ENCODE results near the gene RUNX2.

RUNX2 gene

DNA sequence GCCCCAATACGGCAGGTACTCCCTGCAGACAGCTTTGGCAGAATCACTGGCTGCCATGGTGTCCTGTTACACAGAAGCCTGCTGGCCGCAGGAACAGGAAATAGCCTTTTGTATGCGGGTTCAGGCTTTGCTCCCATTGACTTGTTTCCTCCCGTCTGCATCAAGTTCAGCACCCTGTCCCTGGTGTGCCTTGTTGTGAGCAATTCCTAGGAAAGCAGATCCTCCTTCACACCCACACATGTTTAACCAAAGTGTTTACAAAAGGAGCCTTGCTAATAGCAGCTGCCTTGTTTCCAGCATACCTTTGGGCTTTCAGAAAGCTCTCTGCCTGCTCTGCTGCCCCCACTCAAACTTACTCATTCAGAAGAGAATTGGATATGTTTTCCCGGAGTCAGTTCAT lies 176.8 kb downstream of the RUNX2 start:
- peak; percentile 86 for FAIRE-seq
- peak; percentile 63 for DNase-seq (ENCODE audit: insufficient read length, low spot score)

DNA sequence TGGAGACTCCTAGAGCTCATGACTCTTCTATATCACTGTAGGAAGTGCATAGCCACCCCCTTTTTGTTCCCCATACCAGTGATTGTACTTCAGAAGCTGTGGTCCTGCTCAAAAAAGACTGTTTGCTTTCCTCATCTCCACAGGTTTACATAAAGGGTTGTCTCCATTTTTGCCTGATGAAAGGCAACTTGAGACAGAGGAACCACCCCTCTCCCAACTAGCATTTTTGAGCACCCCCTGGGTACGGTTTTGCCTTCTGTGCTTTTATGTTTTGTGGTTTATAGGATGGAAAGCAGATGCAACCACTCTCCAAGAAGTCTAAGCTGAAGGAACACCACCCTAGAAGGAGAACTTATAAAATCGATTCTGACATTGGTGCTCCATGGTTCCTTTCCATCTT lies 177.3 kb downstream of the RUNX2 start:
- FAIRE-seq (peak; percentile 31), DNase-seq (ENCODE audit: insufficient read length, low spot score) (no peak)

DNA sequence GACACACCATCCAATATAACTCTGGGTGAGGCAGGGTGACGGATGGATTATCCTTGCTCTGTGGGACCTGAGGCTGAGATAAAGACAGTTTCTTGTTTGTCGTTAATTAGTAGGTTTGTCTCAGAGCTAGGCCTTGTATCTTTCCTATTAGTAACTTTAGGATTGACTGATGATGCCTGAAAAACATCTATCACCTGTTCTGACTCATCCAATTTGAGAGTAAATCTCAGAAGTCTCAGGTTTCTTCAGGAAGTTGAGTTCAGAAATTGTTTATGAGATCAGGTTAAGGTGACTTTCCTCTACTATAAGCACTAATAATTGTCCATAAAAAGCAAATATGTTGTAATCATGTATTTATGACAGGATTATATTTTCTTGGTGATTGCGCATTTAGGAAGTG lies 179.1 kb downstream of the RUNX2 start:
- DNase-seq (ENCODE audit: insufficient read length, low spot score) (no peak), FAIRE-seq (no peak)

DNA sequence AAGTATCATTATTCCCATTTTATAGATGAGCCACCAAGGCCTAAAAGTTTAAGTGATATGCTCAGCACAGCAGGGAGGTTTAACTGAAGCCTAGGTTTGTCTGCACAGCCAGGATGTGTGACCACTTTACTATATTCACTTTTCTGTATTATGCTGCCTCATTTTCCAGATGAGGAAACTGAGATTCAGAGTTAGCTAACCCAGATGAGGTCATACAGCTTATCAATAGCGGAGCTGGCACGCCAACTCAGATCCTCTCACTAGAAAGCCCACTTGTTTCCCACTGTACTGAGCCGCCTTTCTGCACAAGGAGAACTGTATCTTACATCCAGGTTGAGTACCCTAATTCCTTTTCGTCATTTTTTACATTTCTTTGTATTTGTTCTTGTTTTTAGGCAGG lies 181.3 kb downstream of the RUNX2 start:
- no peak for DNase-seq (ENCODE audit: insufficient read length, low spot score)
- no peak for FAIRE-seq

DNA sequence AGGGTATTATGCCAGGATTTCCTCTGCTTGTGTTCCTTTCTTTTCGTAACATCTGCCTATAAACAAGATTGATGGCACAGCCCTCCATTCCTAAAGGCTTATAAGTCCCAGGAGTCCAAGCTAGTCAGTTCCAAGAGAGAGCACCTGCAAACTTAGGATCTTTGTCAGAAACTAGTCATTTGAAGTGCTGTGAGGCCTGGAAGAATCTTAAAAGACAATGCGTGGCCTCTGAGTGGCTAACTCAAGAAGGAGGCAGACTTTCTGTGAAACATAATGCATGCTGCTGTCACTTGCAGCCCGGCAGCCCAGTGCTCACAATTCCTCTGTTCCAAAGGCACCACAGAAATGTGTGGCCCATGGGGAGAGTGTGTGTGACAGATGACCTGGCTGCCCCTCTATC lies 184.6 kb downstream of the RUNX2 start:
- no peak for FAIRE-seq
- no peak for DNase-seq (ENCODE audit: insufficient read length, low spot score)

DNA sequence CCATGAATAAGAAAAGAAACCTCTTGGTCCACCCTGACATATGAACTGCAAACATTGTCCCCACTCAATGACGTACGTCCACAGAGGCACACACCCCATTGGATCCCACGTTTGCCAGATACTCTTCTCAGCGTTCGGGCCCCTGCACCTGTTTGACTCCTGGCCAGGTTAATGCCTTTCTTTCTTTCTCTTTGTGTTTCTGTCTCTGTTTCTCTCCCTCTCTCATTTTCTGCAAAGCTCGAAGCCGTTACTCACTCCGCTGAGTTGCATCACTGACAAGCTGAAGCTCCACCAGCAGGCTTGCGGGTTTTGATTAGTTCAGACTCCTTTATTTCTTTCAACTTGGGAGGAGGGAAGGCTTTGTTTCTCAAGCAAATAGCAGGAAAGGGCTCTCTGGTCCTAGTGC lies 185.1 kb downstream of the RUNX2 start:
- FAIRE-seq (no peak), DNase-seq (ENCODE audit: insufficient read length, low spot score) (no peak)

DNA sequence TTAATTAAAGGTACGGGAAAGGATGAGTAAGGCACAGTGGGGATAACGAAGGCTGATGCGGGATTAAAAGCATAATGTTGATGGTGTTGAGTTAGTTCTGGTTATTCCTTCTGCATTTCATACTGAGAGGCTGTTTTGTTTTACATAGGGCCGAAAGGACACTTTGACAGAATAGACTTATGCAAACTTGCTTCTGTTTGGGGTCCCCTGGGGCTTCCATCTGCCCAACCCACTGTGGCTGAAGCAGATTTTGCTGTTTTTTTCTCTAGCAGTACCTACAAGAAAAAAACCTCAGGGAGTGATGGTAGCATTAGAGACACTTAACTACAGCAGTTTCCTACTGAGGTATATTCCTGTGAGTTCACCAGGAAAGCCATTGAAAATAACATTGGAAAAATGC lies 185.7 kb downstream of the RUNX2 start:
- DNase-seq (ENCODE audit: insufficient read length, low spot score) (no peak), FAIRE-seq (no peak)

DNA sequence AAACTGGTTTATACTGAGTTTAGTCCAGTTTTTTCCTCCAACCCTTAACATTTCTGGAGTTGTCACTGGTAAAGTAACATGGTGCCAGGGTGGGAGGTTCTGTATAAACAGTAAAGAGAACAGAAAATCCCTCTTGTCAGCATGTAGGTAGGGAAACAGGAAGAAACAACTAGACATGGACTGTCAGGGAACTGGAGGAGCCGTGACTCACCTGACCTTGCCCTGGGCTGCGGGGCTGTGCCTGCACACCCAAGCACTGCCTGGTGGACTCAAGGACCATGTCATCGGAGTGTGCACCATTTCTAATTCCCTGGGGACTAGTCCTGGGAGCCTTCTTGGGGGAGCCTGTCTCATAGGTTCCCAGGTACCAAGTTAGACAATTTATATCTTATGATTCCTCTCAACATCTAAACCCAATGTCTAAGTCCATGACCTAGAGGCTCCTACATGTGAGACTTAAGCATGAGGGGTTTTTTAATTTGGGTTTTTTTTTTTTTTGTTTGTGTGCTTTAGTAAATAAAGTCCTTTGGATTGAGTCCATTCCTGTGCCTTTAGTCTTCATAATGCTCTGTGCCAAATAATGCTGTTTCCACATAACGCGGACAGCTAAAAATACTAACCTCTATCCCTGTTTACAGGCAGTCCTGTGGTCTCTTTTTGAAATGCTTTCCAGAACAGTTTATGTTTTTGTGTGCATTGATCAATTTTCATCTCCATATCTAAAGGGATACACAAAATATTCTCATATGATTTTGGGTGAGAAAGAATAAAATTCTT lies 186.5 kb downstream of the RUNX2 start:
- DNase-seq (ENCODE audit: insufficient read length, low spot score): no peak

DNA sequence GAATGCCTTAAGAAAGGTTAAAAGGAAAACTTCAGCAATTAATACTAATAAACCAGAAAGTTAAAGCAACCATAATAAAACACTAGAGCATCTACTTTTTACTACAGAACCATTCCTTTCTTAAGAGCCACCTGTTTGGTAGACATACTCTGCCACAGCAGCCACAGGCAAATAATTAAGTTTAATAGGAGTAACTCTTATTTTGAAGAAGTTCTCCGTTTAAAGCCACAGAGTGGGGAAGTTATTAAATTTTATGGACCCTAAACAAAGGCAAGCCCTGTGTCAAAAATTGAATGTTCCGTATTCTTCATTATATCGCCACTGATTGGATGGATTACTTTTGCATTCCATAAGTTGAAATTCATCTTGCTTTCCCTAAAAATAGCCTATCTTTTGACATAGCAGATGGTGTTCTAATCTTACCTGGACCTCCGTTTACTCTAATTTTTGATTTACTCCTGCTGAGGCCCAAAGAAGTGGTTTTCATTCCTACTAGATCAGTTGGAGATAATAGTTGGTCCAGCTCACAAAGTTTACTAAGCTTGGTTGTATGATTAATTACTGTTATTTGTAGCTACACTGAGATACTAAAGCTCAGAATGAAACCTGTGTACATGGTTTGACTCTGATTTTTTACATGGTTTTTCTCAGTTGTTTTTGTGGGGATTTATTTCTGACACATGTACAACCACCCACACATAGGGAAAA lies 190.0 kb downstream of the RUNX2 start:
- FAIRE-seq (no peak), DNase-seq (ENCODE audit: insufficient read length, low spot score) (no peak)

More for the DNA sequence above, 186.5 kb downstream of the RUNX2 start:
- FAIRE-seq: no peak

DNA sequence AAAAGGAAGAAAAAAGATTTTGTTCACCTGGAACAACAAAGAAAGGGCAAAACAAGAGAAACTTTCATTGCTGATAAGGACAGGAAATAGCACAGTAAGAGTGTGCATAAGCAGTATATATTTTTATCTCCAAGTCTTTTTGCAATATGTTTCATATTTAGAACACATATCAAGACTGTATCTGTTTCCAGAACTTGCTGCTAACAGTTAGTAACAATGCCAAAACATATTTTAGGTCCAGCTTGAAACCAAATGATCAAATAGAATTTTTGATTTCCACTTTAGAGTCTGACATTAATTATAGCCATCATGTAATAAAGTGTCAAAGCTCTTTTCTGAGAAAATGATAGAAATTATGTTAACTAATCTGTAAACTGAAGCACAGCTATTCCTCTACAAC lies 193.1 kb downstream of the RUNX2 start:
- DNase-seq (ENCODE audit: insufficient read length, low spot score): no peak
- FAIRE-seq: no peak

DNA sequence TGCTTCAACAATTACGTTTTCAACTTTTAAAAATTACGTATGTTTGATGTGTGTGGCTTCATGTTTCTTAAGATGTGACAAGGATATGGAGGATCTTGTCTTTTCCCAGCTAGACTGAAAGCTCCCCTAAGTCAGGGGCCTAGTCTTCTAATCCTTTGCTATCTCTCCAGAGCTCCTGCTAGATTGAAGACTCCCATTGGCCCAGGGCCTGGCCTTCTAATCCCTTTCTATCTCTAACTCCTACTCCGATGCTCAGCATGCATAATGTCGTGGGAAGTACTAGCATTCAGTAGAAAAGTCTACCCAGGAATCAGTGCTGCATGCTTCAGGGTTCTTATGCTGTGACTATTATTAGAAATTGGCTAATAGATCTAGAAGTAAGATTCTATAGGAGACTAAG lies 194.4 kb downstream of the RUNX2 start:
- FAIRE-seq: no peak

DNA sequence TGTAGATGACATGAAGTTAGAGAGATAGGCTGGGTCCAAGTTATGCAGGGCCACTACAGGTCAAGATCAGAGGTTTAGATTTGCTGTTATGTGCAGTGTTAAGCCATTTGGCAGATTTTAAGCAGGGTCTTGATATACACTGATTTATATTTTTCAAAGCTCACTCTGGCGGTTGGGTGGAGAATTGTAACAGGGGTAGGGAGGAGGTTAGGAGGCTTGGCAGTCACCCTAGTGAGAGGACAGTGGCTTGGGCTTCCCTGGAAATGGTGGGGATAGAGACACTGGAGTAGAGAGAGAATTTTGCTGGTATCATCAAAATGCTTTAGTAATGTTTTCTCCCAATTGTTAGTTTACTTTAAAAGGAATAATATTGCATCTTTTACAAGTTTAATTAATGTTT lies 199.1 kb downstream of the RUNX2 start:
- no peak for FAIRE-seq
- no peak for DNase-seq (ENCODE audit: insufficient read length, low spot score)

More for the DNA sequence above, 194.4 kb downstream of the RUNX2 start:
- no peak for DNase-seq (ENCODE audit: insufficient read length, low spot score)

DNA sequence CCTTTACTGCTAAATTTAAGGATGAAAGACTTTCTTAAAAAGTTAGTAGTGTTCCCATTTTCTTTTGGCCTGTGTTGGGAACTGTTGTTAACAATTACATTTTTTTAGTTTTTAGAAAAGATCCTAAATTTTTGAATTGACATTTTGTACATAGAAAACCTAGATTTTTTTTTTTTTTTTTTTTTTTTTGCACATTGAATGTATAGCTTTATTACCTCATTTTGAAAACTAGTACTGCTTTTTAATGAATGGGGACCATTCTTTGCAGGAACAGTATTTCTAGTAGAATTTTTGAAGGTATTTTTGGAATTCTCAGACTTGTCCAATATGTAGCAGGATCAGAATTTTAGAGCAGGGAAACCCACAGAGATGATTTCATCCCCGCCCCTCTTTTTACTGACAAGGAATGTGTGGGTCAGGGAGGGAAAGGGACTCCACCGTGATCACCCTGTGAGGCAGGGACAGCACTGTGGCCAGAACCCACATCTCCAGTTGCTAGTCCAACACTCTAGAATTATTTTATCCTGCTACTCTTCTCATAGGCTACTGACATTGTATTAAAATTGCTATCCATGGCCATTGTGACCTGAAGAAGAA lies 204.0 kb downstream of the RUNX2 start:
- FAIRE-seq: no peak
- DNase-seq (ENCODE audit: insufficient read length, low spot score): no peak

DNA sequence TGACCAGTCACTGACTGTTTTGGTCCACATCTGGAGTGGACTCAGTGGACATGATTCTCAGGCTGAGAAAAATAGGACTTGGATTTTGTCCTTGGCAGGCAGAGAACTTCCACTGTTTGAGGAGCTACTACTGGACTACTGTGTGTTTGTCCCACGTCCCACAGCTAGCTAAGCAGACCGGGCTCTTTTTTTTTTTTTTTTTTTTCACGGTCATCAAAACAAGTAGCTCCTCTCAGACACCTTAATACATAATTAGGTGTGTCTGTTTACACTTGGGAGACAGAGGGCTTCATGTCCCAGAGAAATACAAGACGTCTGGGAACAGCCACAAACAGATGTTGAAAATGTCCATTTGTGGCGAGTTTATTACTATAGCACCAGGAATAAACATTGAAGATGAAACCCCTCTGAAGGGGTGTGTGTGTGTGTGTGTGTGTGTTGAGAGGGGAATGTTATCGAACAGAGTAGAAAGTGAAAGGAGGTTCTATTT lies 204.6 kb downstream of the RUNX2 start:
- DNase-seq (ENCODE audit: insufficient read length, low spot score) (no peak), FAIRE-seq (no peak)

DNA sequence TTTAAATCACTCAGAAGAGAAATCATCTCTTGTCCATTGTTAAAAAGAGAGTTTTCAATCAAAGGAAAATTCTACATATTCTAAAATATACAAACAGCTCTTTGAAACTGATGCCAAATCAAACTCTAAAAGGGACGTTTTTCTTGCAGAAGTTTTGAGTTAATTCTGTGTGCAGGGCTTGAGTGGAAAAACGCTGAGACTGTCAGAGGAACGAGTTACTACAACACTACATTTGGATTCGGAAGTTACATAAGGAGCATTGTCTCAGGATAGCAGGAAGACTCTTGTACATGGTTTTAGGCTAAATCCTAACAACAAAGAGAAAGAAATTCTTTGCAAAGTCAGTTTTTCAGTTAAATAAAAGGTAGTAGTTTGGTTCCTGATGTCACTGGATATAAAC lies 205.3 kb downstream of the RUNX2 start:
- DNase-seq (ENCODE audit: insufficient read length, low spot score) (no peak), FAIRE-seq (no peak)

DNA sequence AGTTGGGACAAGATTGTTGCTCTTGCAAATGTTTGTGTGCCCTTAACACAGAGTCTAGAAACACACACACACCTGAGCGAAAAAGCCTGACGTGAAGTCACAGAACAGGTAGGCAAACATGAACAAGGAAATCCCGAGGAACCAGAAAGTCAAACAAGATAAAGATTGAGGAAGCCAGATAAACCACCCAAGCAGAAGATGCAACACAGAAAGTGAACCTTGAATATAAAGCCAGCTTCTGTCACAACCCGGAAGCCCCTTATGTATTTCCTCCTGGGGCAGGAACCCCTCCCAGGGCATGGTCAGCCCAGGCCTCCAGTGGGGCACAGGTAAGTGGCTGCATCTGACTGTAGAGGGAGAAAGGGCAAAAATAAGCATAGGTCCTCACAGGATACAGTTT lies 207.8 kb downstream of the RUNX2 start:
- DNase-seq (ENCODE audit: insufficient read length, low spot score) (no peak), FAIRE-seq (no peak)

DNA sequence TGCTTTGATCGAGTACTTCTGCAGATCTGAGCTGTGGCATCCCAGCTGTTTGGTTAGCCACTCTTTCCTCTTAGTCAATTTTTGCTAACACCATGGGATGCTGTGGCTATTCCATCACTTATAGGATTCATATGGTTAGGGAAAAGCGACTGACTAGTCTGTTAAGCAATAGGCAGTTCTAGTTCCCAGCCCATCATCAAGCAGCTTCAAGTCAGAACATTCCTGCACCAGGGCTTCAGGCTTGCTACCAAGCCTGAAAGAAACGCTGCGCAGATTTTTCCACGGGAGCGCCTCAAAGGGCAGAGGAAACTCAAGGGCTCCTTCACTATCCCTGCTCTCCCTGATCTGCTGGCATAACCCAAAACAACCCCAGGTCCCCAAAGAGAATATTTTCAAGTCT lies 209.4 kb downstream of the RUNX2 start:
- FAIRE-seq (no peak), DNase-seq (ENCODE audit: insufficient read length, low spot score) (no peak)

DNA sequence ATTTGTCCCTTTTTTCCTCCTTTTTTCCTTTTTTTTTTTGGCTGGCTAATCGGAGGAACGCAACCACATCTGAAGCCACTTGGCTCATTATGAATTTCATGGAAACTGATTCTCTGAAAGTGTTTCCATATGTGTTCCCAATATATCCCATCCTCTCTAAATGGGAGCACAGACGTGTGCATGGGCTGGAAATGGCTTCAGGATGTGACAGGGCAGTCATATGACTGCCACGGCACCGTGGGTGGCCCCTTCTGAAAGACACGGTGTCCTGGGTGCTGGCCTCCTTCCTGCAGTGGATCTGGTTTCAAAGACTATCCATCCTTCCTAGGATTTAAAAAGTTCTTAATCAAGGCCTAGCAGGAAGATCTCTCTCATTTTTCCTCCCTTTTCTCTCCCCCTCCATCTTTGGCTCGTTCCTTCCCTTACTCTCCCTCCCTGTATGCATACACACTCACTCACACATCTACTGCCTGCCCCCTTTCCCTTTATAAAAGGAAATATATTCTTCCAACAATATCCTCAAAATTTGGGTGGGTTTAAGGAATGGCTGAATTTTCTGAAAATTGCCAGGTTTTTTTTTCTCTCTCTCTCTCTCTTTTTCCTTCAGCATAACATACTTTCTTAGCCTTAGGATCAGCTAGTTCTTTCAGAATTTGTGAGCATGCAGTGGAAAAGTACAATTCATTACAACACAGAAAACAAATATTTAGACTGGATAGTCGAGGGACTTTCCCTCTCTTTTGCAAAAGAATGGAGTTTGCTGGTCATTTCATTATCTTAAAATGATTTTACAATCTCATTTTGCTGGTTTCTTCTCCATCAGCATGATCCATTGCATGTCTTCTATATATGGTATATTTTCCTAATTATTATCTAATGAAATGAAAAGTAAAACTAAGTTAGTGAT lies 210.8 kb downstream of the RUNX2 start:
- DNase-seq (ENCODE audit: insufficient read length, low spot score) (no peak), FAIRE-seq (no peak)

DNA sequence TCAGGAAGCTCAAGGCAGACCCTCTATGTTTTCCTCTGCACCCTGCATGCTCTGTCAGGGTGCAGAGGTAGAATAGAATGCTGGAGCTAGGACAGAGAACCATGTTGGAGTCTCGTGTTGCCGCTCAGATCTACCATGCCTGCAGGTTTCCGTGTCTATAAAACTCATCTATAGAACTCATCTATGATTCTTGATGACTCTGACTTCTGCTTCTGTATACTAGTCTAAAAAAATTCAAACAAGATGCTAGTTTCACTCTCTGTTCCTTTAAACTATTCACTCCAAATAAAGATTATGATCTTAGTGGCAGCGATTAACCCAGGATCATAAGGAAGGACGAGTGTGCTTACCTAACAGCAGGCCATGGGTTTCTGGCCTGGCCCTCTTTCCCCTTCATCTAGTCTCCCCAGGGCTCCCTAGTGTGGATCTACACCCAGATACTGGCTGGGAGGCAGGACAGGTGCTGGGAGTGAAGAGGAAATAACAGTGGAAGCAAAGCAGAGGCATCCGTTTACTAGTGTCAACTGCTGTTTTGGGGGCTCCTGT lies 212.3 kb downstream of the RUNX2 start:
- no peak for FAIRE-seq

DNA sequence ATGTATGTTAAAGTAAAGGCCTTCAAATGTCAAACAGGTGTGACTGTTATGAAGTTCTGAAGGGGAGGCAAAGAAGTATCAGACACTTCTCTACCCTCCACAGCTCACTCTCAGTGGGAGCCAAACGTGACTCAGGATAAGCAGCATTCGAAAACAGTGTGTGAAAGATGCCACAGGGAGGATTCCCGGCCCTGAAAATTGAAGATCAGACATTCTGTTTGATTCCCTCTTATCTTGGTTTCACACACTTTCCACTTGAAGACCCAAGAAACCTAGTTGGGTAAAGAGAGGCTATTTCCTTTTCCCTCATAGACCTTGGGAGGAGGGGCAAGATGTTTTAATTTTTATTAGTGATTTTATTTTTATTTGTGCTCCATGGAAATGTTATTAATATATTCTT lies 213.8 kb downstream of the RUNX2 start:
- FAIRE-seq (no peak), DNase-seq (ENCODE audit: insufficient read length, low spot score) (no peak)

More for the DNA sequence above, 212.3 kb downstream of the RUNX2 start:
- no peak for DNase-seq (ENCODE audit: insufficient read length, low spot score)
